Measurements from ENCODE around the gene IL18RAP.

IL18RAP gene

DNA sequence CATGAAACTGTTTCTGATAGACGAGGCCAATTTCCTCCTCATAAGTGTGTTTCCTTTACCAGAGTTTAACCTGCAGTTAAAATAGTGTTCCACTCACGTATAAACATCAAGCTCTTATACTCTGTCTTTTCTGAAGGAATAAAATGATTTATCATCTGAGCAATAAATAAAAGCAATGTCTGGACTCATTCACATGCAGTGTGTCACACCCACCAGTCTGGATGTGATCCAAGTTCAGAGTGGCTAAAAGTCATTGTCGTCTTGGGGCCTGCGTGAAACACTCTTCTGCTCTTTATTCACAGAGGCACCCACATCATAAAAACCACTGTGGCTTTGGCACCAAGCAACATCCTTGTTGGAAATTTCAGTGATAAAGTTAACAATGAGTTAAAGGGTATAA lies 30.5 kb downstream of the IL18RAP start:
- TF ChIP-seq ZBTB7A (IDR thresholded peaks at IDR 0.05; ENCODE audit: low read depth) (no peak), RAD21 (IDR thresholded peaks at IDR 0.05; ENCODE audit: low read depth) (no peak), TEAD4 (IDR thresholded peaks at IDR 0.05) (no peak), YY1 (IDR thresholded peaks at IDR 0.05; ENCODE audit: low read depth) (no peak), CEBPB (IDR thresholded peaks at IDR 0.05) (no peak), TAF1 (IDR thresholded peaks at IDR 0.05; ENCODE audit: low read depth) (no peak), EGR1 (IDR thresholded peaks at IDR 0.05) (no peak), CREB1 (IDR thresholded peaks at IDR 0.05; ENCODE audit: low read depth) (no peak), USF1 (IDR thresholded peaks at IDR 0.05) (no peak), REST (IDR thresholded peaks at IDR 0.05; ENCODE audit: low read depth) (no peak), FOXM1 (IDR thresholded peaks at IDR 0.05; ENCODE audit: borderline replicate concordance, low read depth) (no peak), EP300 (IDR thresholded peaks at IDR 0.05; ENCODE audit: borderline replicate concordance) (no peak), NFIC (IDR thresholded peaks at IDR 0.05) (no peak), TCF12 (IDR thresholded peaks at IDR 0.05; ENCODE audit: low read depth) (no peak)
- TF ChIP-seq, protein P1, sequence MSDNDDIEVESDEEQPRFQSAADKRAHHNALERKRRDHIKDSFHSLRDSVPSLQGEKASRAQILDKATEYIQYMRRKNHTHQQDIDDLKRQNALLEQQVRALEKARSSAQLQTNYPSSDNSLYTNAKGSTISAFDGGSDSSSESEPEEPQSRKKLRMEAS (IDR thresholded peaks at IDR 0.05): no peak

DNA sequence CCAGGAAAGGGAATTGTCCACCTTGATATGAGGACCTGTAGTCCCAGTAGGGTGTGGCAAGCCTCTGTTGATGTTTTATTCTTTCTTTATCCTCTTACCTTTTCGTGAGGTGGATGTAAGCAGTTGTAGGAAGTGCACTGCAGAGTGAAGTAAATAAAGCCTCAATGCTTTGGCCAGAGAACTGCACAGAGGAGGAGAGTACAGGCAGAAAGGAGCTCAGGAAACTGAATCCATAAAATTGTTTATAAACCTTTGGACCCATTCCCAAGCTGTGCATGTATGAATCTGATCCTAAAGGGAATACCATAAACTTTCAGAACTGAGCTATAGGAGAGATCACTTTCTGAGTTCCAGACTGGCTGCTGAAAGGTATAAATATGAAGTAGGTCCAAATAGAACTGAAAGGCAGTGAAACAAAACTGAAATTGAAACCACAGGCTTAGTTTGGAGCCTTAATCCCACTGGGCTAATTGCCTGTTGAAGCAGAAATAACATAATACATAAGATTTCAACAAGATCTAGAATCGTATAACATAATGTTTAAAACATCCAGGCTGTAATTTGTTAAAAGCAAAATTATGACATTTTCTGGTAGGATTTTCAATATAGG lies 32.2 kb downstream of the IL18RAP start:
- TF ChIP-seq TEAD4 (IDR thresholded peaks at IDR 0.05) (no peak), EP300 (IDR thresholded peaks at IDR 0.05; ENCODE audit: borderline replicate concordance) (no peak)

GRCh38 chr2:102460467-102460866 lies 37.5 kb downstream of the IL18RAP start:
- TF ChIP-seq CREB1 (IDR thresholded peaks at IDR 0.05; ENCODE audit: low read depth) (no peak), ZBTB7A (IDR thresholded peaks at IDR 0.05; ENCODE audit: low read depth) (no peak), FOXM1 (IDR thresholded peaks at IDR 0.05; ENCODE audit: borderline replicate concordance, low read depth) (no peak), TEAD4 (IDR thresholded peaks at IDR 0.05) (no peak), CEBPB (IDR thresholded peaks at IDR 0.05) (no peak), EGR1 (IDR thresholded peaks at IDR 0.05) (no peak), TAF1 (IDR thresholded peaks at IDR 0.05; ENCODE audit: low read depth) (no peak), NFIC (IDR thresholded peaks at IDR 0.05) (no peak), REST (IDR thresholded peaks at IDR 0.05; ENCODE audit: low read depth) (no peak)
- TF ChIP-seq, protein P1 (IDR thresholded peaks at IDR 0.05): no peak

DNA sequence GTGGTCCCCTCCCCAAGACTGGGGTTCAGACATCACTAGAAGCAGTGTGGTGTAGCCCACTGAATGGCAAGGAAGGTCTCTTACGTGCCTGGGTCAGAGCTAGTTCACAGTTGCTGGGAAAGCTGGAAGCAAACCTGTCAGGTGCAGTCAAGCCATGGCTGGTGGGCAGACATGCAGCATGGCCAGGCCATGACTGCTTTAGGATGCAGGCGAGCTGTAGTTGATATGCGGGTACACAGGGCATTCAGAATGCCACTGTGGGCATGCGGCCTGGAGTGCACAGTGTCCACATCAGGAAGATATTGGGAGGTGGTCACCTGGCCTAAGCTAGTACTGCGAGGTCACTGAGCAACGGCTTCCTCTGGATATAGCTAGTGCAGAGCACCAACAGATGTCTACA lies 38.2 kb downstream of the IL18RAP start:
- no peak for TF ChIP-seq FOXM1 (IDR thresholded peaks at IDR 0.05; ENCODE audit: borderline replicate concordance, low read depth)
- no peak for TF ChIP-seq NFIC (IDR thresholded peaks at IDR 0.05)
- no peak for TF ChIP-seq EGR1 (IDR thresholded peaks at IDR 0.05)
- no peak for TF ChIP-seq CEBPB (IDR thresholded peaks at IDR 0.05)
- TF ChIP-seq REST (IDR thresholded peaks at IDR 0.05; ENCODE audit: low read depth): no peak
- TF ChIP-seq EP300 (IDR thresholded peaks at IDR 0.05; ENCODE audit: borderline replicate concordance): no peak
- no peak for TF ChIP-seq USF1 (IDR thresholded peaks at IDR 0.05)
- TF ChIP-seq TAF1 (IDR thresholded peaks at IDR 0.05; ENCODE audit: low read depth): no peak
- TF ChIP-seq RAD21 (IDR thresholded peaks at IDR 0.05; ENCODE audit: low read depth): no peak
- TF ChIP-seq TEAD4 (IDR thresholded peaks at IDR 0.05): no peak
- TF ChIP-seq CREB1 (IDR thresholded peaks at IDR 0.05; ENCODE audit: low read depth): no peak
- no peak for TF ChIP-seq ZBTB7A (IDR thresholded peaks at IDR 0.05; ENCODE audit: low read depth)
- TF ChIP-seq YY1 (IDR thresholded peaks at IDR 0.05; ENCODE audit: low read depth): no peak
- TF ChIP-seq, protein P1 (IDR thresholded peaks at IDR 0.05): no peak
- TF ChIP-seq TCF12 (IDR thresholded peaks at IDR 0.05; ENCODE audit: low read depth): no peak
